ENCODE data around the gene PRDM15.

Gene PRDM15

DNA sequence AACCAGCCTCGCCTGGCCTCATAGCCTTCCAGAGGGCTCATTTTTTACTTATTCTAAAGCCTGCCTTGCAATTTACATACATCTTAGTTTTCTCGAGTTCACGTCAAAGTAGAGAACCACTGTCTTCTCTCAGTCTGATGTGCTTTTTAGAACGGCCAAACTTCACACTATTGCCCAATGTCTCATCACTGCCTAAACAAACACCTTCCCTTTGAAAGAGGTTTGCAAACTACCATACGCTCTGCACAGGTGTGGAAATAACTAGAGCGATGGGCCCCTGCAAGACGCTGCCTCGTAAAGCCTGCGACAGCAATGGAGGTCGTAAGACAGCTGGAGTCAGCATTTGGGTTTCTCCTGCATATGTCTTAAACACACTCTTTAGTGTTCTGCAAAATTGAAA, 22.6 kb downstream of the PRDM15 start:
- no peak for DNase-seq (ENCODE audit: low read depth)
- H3K4me3 ChIP-seq (ENCODE audit: control insufficient read depth, low read depth, low read length): no peak overlapping the region

GRCh38 chr21:41854426-41854995, 24.6 kb downstream of the PRDM15 start:
- DNase-seq (ENCODE audit: low read depth): no peak
- TF ChIP-seq, protein P1, sequence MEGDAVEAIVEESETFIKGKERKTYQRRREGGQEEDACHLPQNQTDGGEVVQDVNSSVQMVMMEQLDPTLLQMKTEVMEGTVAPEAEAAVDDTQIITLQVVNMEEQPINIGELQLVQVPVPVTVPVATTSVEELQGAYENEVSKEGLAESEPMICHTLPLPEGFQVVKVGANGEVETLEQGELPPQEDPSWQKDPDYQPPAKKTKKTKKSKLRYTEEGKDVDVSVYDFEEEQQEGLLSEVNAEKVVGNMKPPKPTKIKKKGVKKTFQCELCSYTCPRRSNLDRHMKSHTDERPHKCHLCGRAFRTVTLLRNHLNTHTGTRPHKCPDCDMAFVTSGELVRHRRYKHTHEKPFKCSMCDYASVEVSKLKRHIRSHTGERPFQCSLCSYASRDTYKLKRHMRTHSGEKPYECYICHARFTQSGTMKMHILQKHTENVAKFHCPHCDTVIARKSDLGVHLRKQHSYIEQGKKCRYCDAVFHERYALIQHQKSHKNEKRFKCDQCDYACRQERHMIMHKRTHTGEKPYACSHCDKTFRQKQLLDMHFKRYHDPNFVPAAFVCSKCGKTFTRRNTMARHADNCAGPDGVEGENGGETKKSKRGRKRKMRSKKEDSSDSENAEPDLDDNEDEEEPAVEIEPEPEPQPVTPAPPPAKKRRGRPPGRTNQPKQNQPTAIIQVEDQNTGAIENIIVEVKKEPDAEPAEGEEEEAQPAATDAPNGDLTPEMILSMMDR (IDR thresholded peaks at IDR 0.05; ENCODE audit: control insufficient read depth, insufficient read depth, low read depth, low read length, missing control alignments): no peak
- H3K4me3 ChIP-seq (ENCODE audit: control insufficient read depth, low read depth, low read length): no peak overlapping the region

More for the DNA sequence above, 22.6 kb downstream of the PRDM15 start:
- TF ChIP-seq, protein P1 (IDR thresholded peaks at IDR 0.05; ENCODE audit: control insufficient read depth, insufficient read depth, low read depth, low read length, missing control alignments): no peak

DNA sequence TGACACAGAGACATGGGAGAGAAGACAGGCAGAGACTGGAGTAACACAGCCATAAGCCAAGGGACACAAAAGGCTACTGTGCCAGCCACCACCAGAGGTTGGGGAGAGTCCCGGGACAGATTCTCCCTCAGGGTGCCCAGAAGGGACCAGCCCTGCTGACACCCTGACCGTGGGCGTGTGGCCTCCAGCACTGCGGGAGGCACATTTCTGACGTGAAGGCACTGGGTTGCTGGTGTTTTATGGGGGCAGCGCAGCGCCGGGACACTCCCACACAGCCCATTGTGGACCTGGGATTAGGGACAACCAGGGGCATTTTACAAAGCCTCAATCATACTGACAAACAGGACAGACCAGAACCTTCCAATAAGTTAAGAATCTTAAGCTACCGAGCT, 26.2 kb downstream of the PRDM15 start:
- DNase-seq (ENCODE audit: low read depth): no peak
- TF ChIP-seq, protein P1 (IDR thresholded peaks at IDR 0.05; ENCODE audit: control insufficient read depth, insufficient read depth, low read depth, low read length, missing control alignments): no peak
- no peak overlapping the region for H3K4me3 ChIP-seq (ENCODE audit: control insufficient read depth, low read depth, low read length)

GRCh38 chr21:41852151-41852928, 26.8 kb downstream of the PRDM15 start:
- TF ChIP-seq, protein P1 (IDR thresholded peaks at IDR 0.05; ENCODE audit: control insufficient read depth, insufficient read depth, low read depth, low read length, missing control alignments): no peak
- DNase-seq (ENCODE audit: low read depth): no peak

DNA sequence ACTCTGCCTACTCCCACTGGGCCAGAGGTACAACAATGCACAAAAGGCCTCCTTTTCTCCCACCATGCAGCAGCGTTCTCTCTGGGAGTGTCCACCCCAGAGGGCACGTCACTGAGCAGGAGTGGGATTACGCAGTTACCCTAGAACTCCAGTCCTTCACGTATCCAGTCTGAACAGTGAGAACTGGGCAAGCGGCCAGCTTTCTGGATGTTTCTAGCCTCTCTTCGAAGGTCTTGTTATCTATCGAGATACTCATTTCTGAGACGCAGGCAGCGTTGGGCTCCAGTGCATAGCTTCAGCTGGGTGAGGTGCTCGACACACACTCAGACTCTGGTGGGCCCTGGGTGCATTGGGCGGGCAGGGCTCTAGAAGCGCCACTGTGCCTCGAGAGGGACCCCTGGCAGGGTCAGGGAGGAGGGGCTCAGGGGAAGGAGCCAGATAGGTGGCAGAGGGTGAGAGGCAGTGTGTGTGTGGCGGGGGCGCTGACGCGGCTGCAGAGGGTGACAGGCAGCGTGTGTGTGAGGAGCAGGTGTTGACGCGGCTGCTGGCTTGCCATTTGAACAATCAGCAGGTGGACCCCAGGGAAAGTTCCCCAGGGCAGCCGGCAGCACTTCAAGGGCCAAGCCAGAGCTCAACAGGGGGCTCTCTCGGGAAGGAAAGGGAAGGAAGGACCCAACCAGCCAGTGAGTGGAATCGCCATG, 27.9 kb downstream of the PRDM15 start:
- TF ChIP-seq, protein P1 (IDR thresholded peaks at IDR 0.05; ENCODE audit: control insufficient read depth, insufficient read depth, low read depth, low read length, missing control alignments): no peak
- no peak for DNase-seq (ENCODE audit: low read depth)
- H3K4me3 ChIP-seq (ENCODE audit: control insufficient read depth, low read depth, low read length): no peak overlapping the region

More at GRCh38 chr21:41852151-41852928, 26.8 kb downstream of the PRDM15 start:
- no peak overlapping the region for H3K4me3 ChIP-seq (ENCODE audit: control insufficient read depth, low read depth, low read length)

- no peak for DNase-seq (ENCODE audit: low read depth)
- TF ChIP-seq, protein P1 (IDR thresholded peaks at IDR 0.05; ENCODE audit: control insufficient read depth, insufficient read depth, low read depth, low read length, missing control alignments): no peak
- H3K4me3 ChIP-seq (ENCODE audit: control insufficient read depth, low read depth, low read length): no peak overlapping the region
Observed at GRCh38 chr21:41850085-41850484, 29.1 kb downstream of the PRDM15 start.
